Astrocyte (in vitro differentiated cells and primary cell): ENCODE measurements around the gene FUZ.

Experiments used
- EZH2 ChIP-seq: IDR thresholded peaks from 2 replicates; pipeline ENCODE4 v1.6.1; 2012; ENCODE audit warnings: mild to moderate bottlenecking, low read length, inconsistent platforms; ENCODE audit not compliant: insufficient read depth
- TF ChIP-seq, protein P1 (sequence below): IDR thresholded peaks from 2 replicates; pipeline ENCODE4 v1.5.1; 2011; ENCODE audit warnings: low read depth, mild to moderate bottlenecking, inconsistent platforms, low read length, moderate library complexity; ENCODE audit not compliant: insufficient read depth

DNA sequence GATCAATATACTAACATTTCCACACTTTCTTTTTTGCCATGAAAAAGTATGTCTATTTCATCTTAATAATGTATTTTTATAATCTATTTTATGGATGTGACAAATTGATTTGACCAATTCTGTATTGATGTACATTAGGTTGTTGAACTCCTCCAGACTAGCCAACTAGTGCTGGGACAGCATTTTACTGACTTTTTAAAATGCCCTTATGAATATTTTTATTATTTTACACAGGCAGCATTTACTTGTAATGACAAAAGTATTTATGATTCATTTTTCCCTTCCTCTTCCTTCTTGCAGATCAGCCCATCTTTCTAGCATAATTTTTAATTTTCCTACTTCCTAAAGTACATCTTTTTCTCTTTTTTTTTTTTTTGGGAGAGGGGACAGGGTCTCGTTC lies 918 bp upstream of the FUZ start:
- TF ChIP-seq, protein P1, sequence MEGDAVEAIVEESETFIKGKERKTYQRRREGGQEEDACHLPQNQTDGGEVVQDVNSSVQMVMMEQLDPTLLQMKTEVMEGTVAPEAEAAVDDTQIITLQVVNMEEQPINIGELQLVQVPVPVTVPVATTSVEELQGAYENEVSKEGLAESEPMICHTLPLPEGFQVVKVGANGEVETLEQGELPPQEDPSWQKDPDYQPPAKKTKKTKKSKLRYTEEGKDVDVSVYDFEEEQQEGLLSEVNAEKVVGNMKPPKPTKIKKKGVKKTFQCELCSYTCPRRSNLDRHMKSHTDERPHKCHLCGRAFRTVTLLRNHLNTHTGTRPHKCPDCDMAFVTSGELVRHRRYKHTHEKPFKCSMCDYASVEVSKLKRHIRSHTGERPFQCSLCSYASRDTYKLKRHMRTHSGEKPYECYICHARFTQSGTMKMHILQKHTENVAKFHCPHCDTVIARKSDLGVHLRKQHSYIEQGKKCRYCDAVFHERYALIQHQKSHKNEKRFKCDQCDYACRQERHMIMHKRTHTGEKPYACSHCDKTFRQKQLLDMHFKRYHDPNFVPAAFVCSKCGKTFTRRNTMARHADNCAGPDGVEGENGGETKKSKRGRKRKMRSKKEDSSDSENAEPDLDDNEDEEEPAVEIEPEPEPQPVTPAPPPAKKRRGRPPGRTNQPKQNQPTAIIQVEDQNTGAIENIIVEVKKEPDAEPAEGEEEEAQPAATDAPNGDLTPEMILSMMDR = no peak
- TF ChIP-seq EZH2 = no peak
